ENCODE data around the gene NSUN5. TPM values are rescaled to one million over a fixed set of nuclear protein-coding genes. Genes with fewer than 3 reads are reported as not detected.

The NSUN5 gene
- total RNA-seq, 1 experiment from 2014 or later = 66.8 TPM

GRCh38 chr7:73332447-73332846, 23.8 kb upstream of the NSUN5 start:
- intact Hi-C loops (cut with micrococcal nuclease; ENCODE audit: unreplicated experiment) (no loop called here), in situ Hi-C loops (cut with HindIII; ENCODE audit: low pct_unique_long_range_greater_than_20kb, low sequenced_read_pairs) (no loop called here)
- no peak for DNase-seq (ENCODE audit: low read depth, low spot score)
- BruUV-seq (replicated peaks) = no TSS peak
- no peaks in the 10 kb centered on the region for H3K4me1 ChIP-seq (ENCODE audit: control insufficient read depth, insufficient read depth, low read length)
- no peak for ATAC-seq
- no peaks in the 10 kb centered on the region for H3K36me3 ChIP-seq (ENCODE audit: control insufficient read depth, insufficient read depth, low read length)
- H3K27me3 ChIP-seq (ENCODE audit: control insufficient read depth, insufficient read depth, low read length) = no peaks in the 10 kb centered on the region
- no peak for TF ChIP-seq POLR2AphosphoS5 (IDR thresholded peaks at IDR 0.05; ENCODE audit: low read depth, low read length)
- TF ChIP-seq TCF7L2 (IDR thresholded peaks at IDR 0.05; ENCODE audit: low read depth, low read length) = no peak
- TF ChIP-seq CTCF (IDR thresholded peaks at IDR 0.05) = no peak
- no peak for TF ChIP-seq REST (IDR thresholded peaks at IDR 0.05; ENCODE audit: insufficient read depth in 1 of 2, low read depth in 2 of 2, low read length in 1 of 2)
- TF ChIP-seq SIN3A (IDR thresholded peaks at IDR 0.05; ENCODE audit: borderline replicate concordance, insufficient read depth, low read depth, low read length) = no peak
- ChIA-PET POLR2A (interaction anchor here (0.6 kb wide), 1 partner anchor 966 kb away, joined by 9 read pairs; no protein-coding TSS in a partner anchor), CTCF (no interaction called here)
- H3K27ac ChIP-seq (ENCODE audit: low read length) = no peak overlapping the region
- no peaks in the 10 kb centered on the region for H3K9me3 ChIP-seq (ENCODE audit: control insufficient read depth, insufficient read depth, low read depth, low read length)
- no peak overlapping the region for H3K4me3 ChIP-seq (ENCODE audit: low read depth in 2 of 2, low read length in 2 of 2)

GRCh38 chr7:73330772-73331171, 22.1 kb upstream of the NSUN5 start:
- H3K27ac ChIP-seq (ENCODE audit: low read length) = no peak overlapping the region
- ChIA-PET CTCF (no interaction called here), POLR2A (no interaction called here)
- H3K36me3 ChIP-seq (ENCODE audit: control insufficient read depth, insufficient read depth, low read length) = no peaks in the 10 kb centered on the region
- intact Hi-C loops (cut with micrococcal nuclease; ENCODE audit: unreplicated experiment) (no loop called here), in situ Hi-C loops (cut with HindIII; ENCODE audit: low pct_unique_long_range_greater_than_20kb, low sequenced_read_pairs) (no loop called here)
- BruUV-seq (replicated peaks) = no TSS peak
- H3K9me3 ChIP-seq (ENCODE audit: control insufficient read depth, insufficient read depth, low read depth, low read length) = no peaks in the 10 kb centered on the region
- no peaks in the 10 kb centered on the region for H3K27me3 ChIP-seq (ENCODE audit: control insufficient read depth, insufficient read depth, low read length)
- no peaks in the 10 kb centered on the region for H3K4me1 ChIP-seq (ENCODE audit: control insufficient read depth, insufficient read depth, low read length)
- DNase-seq (ENCODE audit: low read depth, low spot score) (no peak), ATAC-seq (no peak)
- H3K4me3 ChIP-seq (ENCODE audit: low read depth in 2 of 2, low read length in 2 of 2) = no peak overlapping the region
- TF ChIP-seq CTCF (IDR thresholded peaks at IDR 0.05) = no peak
- TF ChIP-seq REST (IDR thresholded peaks at IDR 0.05; ENCODE audit: insufficient read depth in 1 of 2, low read depth in 2 of 2, low read length in 1 of 2) = no peak
- TF ChIP-seq POLR2AphosphoS5 (IDR thresholded peaks at IDR 0.05; ENCODE audit: low read depth, low read length) = no peak
- TF ChIP-seq TCF7L2 (IDR thresholded peaks at IDR 0.05; ENCODE audit: low read depth, low read length) = no peak
- TF ChIP-seq SIN3A (IDR thresholded peaks at IDR 0.05; ENCODE audit: borderline replicate concordance, insufficient read depth, low read depth, low read length) = no peak
